ENCODE measurements around the gene MAGEF1.

GRCh38 chr3:184738982-184739381 lies 27.1 kb upstream of the MAGEF1 start:
- TF ChIP-seq, protein P1, sequence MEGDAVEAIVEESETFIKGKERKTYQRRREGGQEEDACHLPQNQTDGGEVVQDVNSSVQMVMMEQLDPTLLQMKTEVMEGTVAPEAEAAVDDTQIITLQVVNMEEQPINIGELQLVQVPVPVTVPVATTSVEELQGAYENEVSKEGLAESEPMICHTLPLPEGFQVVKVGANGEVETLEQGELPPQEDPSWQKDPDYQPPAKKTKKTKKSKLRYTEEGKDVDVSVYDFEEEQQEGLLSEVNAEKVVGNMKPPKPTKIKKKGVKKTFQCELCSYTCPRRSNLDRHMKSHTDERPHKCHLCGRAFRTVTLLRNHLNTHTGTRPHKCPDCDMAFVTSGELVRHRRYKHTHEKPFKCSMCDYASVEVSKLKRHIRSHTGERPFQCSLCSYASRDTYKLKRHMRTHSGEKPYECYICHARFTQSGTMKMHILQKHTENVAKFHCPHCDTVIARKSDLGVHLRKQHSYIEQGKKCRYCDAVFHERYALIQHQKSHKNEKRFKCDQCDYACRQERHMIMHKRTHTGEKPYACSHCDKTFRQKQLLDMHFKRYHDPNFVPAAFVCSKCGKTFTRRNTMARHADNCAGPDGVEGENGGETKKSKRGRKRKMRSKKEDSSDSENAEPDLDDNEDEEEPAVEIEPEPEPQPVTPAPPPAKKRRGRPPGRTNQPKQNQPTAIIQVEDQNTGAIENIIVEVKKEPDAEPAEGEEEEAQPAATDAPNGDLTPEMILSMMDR (IDR thresholded peaks at IDR 0.05): no peak
- no peak for TF ChIP-seq POLR2A (IDR thresholded peaks at IDR 0.05)

Data from Peyer's patch (tissue), 4 donors.